Measurements from ENCODE around the gene E2F6.

The E2F6 gene

DNA sequence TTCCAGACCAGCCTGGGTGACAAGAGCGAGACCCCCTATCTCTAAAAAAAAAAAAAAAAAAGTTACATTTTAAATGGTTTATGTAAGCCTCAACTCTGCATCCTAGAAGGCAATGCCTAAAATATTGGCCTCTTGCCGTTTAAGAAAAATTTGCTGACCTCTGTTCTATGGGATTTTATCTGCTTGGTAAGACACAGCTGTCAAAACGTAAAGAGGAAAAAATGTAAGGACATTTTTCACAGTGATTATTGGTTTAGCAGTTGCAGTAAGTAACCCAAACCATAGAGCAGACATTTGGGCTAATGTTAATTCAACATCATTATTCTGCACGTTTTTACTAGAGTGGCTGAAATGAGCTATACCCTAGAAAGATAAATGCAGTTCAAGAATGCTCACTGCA lies 14.4 kb upstream of the E2F6 start:
- Histone ChIP-seq H3K36me3 (ENCODE audit: control insufficient read depth in 2 of 2, insufficient read depth in 2 of 2, low read length in 2 of 2) (no peaks in the 10 kb centered on the region), H3K9ac (ENCODE audit: low read length in 2 of 2) (no peak overlapping the region), H3K27me3 (ENCODE audit: control insufficient read depth in 1 of 2, insufficient read depth in 2 of 2, low read length in 2 of 2) (peaks cover 14 to 26% of the 10 kb centered on the region in 2 donors), H3K4me1 (ENCODE audit: control insufficient read depth, insufficient read depth, low read length) (peaks cover 11% of the 10 kb centered on the region), H3K4me3 (ENCODE audit: low read length in 2 of 2) (no peak overlapping the region), H3K27ac (ENCODE audit: low read length) (no peak overlapping the region), H3K9me3 (ENCODE audit: control insufficient read depth in 2 of 2, low read length in 2 of 2) (no peaks in the 10 kb centered on the region)

DNA sequence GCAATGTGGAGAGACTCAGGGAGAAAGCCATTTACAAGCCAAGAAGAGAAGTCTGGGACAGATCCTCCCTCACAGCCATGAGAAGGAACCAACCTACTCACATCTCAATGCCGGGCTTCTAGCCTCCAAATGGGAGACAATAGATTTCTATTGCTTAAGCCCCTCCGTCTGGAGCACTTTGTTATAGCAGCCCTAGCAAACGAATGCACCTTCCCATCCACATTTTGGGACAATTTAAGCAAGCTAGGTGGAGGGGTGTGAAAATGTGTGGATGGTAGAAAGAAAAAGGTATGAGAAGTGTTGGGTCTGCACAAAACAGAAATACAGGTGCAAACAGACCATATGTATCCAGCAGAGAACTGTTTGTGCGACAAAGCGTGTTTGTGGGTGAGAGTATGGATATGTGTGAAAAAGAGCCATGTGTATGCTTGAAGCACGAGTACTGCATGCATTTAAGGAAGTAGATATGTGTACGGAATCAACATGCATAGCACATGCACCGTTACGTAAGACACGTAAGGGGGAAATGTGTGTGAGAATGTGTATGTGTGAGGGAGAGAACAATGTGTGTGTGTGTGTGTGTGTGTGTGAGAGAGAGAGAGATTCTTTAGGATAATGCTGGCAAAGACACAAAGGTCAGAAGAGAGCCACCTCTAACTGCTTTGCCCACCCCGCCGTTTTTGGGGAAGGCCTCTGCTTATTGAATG lies 13.1 kb upstream of the E2F6 start:
- no peaks in the 10 kb centered on the region for H3K36me3 ChIP-seq (ENCODE audit: control insufficient read depth in 2 of 2, insufficient read depth in 2 of 2, low read length in 2 of 2)
- peaks cover 11% of the 10 kb centered on the region for H3K4me1 ChIP-seq (ENCODE audit: control insufficient read depth, insufficient read depth, low read length)
- no peak overlapping the region for H3K4me3 ChIP-seq (ENCODE audit: low read length in 2 of 2)
- H3K27ac ChIP-seq (ENCODE audit: low read length): no peak overlapping the region
- H3K27me3 ChIP-seq (ENCODE audit: control insufficient read depth in 1 of 2, insufficient read depth in 2 of 2, low read length in 2 of 2): peaks cover 7 to 20% of the 10 kb centered on the region in 2 donors
- H3K9ac ChIP-seq (ENCODE audit: low read length in 2 of 2): no peak overlapping the region
- H3K9me3 ChIP-seq (ENCODE audit: control insufficient read depth in 2 of 2, low read length in 2 of 2): no peaks in the 10 kb centered on the region

DNA sequence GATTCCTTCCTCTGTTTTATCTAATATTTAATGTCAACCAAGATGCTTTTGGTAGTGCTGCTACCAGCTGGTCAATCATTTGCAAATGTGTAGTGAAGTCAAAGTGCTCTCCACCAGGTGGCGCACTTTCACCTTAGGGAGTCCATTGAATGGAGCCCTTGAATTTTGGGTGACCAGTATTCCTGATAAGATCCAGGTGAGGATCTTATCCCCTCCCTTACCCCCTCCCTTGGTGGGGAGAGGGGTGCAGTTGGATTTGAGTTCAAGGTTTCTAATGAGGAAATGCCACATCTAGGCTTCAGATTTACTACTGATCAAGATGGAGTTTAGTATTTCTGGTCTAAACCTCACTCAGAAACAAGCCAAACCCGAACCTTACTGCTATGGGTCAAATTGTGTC lies 12.0 kb upstream of the E2F6 start:
- Histone ChIP-seq H3K27me3 (ENCODE audit: control insufficient read depth in 1 of 2, insufficient read depth in 2 of 2, low read length in 2 of 2) (peaks cover 4 to 14% of the 10 kb centered on the region in 2 donors), H3K4me3 (ENCODE audit: low read length in 2 of 2) (no peak overlapping the region), H3K9me3 (ENCODE audit: control insufficient read depth in 2 of 2, low read length in 2 of 2) (no peaks in the 10 kb centered on the region), H3K4me1 (ENCODE audit: control insufficient read depth, insufficient read depth, low read length) (peaks cover 6% of the 10 kb centered on the region), H3K9ac (ENCODE audit: low read length in 2 of 2) (no peak overlapping the region), H3K27ac (ENCODE audit: low read length) (no peak overlapping the region), H3K36me3 (ENCODE audit: control insufficient read depth in 2 of 2, insufficient read depth in 2 of 2, low read length in 2 of 2) (no peaks in the 10 kb centered on the region)

DNA sequence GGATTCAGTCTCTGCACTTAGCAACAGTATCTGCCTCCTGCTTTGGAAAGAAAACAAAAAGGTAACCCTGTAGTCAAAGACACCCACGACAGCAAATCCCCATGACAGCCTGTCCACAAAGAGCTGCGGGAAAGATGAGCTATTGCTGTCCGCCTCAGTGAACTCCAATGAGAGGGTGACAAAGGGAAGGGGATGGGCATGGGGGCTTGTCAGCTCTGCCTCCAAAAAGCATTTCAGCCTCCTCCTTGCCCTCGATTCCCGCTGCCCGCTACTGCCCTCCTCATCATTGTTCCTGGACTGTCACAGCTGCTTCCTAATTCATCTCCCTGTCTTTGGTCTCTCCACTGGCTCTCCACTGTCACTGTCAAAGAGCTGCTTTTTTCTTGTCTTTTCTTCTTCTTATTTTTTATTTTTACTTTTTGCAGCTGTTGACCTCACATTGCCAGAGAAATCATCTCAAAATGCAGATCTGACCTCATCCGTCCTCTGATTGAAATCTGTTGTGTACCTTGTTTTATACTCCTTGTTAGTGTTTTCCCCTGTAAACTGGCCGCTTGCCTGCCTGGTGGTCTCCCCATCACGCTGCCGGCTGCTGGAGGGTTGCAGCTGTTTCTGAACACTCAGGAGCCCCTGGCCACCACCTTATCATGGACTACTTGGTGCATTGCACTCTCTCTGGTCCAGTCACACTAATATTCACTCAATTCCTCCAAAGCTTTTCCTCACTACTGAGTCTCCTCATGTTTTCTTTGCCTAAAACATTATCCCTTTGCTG lies 7.9 kb upstream of the E2F6 start:
- H3K4me3 ChIP-seq (ENCODE audit: low read length in 2 of 2): no peak overlapping the region
- peaks cover 0 to 4% of the 10 kb centered on the region in 2 donors for H3K27me3 ChIP-seq (ENCODE audit: control insufficient read depth in 1 of 2, insufficient read depth in 2 of 2, low read length in 2 of 2)
- H3K36me3 ChIP-seq (ENCODE audit: control insufficient read depth in 2 of 2, insufficient read depth in 2 of 2, low read length in 2 of 2): no peaks in the 10 kb centered on the region
- peaks cover 3% of the 10 kb centered on the region for H3K4me1 ChIP-seq (ENCODE audit: control insufficient read depth, insufficient read depth, low read length)
- no peaks in the 10 kb centered on the region for H3K9me3 ChIP-seq (ENCODE audit: control insufficient read depth in 2 of 2, low read length in 2 of 2)
- H3K27ac ChIP-seq (ENCODE audit: low read length): no peak overlapping the region
- H3K9ac ChIP-seq (ENCODE audit: low read length in 2 of 2): no peak overlapping the region

DNA sequence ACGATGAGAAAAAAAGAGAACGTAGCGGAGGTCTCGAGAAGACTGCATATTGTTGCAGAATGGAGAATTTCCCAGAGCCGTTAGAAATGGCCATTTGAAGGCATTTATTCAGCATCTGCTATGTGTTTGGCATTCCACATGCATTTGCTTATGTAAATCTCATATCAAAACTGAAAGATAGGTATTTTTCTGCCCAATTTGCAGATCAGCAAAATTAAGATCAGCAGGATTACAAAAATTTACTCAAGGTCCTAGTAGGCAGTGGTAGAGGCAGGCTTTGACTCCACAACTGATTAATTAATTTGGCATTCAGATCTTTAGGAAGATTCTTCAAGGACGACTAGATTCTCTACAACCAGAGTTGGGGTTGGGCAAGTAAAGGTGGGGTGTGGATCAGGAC lies 1.8 kb upstream of the E2F6 start:
- no peak overlapping the region for H3K9ac ChIP-seq (ENCODE audit: low read length in 2 of 2)
- no peak overlapping the region for H3K4me3 ChIP-seq (ENCODE audit: low read length in 2 of 2)
- no peaks in the 10 kb centered on the region for H3K27me3 ChIP-seq (ENCODE audit: control insufficient read depth in 1 of 2, insufficient read depth in 2 of 2, low read length in 2 of 2)
- peaks cover 0 to 3% of the 10 kb centered on the region in 2 donors for H3K36me3 ChIP-seq (ENCODE audit: control insufficient read depth in 2 of 2, insufficient read depth in 2 of 2, low read length in 2 of 2)
- no peaks in the 10 kb centered on the region for H3K9me3 ChIP-seq (ENCODE audit: control insufficient read depth in 2 of 2, low read length in 2 of 2)
- H3K27ac ChIP-seq (ENCODE audit: low read length): no peak overlapping the region
- peaks cover 9% of the 10 kb centered on the region for H3K4me1 ChIP-seq (ENCODE audit: control insufficient read depth, insufficient read depth, low read length)

DNA sequence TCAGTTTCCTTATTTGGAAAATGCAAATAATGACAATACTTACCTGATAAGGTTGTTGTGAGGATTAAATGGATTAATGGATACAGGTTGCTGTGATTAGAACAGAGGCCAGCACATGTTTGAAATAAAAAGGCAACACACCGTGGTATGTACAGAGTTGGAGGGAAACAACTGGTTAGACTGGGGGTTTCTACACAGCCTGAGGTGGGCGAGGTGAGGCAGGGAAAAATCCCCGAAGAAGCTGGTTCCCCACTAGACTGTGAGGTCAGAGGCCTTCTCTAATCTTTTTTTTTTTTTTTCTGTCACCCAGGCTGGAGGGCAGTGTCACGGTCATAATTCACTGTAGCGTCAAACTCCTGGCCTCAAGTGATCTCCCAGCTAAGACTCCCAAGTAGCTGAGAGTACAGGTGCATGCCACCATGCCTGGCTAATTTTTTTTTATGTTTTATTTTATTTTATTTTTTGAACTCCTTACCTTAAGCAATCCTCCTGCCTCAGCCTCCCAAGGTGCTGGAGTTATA lies 1.2 kb upstream of the E2F6 start:
- no peaks in the 10 kb centered on the region for H3K9me3 ChIP-seq (ENCODE audit: control insufficient read depth in 2 of 2, low read length in 2 of 2)
- no peak overlapping the region for H3K4me3 ChIP-seq (ENCODE audit: low read length in 2 of 2)
- no peak overlapping the region for H3K9ac ChIP-seq (ENCODE audit: low read length in 2 of 2)
- peaks cover 13% of the 10 kb centered on the region for H3K4me1 ChIP-seq (ENCODE audit: control insufficient read depth, insufficient read depth, low read length)
- H3K36me3 ChIP-seq (ENCODE audit: control insufficient read depth in 2 of 2, insufficient read depth in 2 of 2, low read length in 2 of 2): peaks cover 0 to 3% of the 10 kb centered on the region in 2 donors
- H3K27ac ChIP-seq (ENCODE audit: low read length): no peak overlapping the region
- no peaks in the 10 kb centered on the region for H3K27me3 ChIP-seq (ENCODE audit: control insufficient read depth in 1 of 2, insufficient read depth in 2 of 2, low read length in 2 of 2)

DNA sequence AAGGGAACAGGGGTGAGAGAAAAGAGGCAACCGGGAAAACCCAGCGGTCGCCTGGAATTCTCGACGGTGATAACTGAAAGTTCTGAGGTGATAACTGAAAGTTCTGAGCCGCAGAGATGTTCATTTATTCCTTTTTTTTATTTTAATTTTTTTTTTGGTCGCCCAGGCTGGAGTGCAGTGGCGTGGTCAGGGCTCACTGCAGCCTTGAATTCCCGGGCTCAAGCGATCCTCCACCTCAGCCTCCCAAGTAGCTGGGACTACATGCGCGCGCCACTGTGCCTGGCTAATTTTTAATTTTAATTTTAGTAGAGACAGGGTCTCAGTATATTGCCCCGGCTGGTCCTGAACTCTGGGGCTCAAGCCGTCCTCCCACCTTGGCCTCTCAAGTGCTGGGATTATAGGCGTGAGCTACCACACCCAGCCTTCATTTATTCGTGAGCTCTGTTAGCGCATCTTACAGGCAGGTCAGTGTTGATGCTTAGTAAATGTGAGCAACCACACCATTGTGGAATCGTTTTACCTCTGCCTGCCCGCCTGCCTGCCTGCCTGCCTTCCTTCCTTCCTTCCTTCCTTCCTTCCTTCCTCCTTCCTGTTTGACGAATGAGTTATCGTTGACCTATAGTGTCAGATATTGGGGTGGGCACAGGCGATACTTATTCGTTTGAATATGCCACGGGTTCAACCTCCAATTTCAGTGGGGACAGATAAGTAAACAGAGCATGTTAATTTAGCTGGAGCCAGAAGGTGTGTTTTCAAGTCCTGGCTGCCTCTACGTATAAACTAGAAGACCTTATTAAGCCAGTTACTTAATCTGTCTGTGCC lies 557 bp upstream of the E2F6 start:
- Histone ChIP-seq H3K36me3 (ENCODE audit: control insufficient read depth in 2 of 2, insufficient read depth in 2 of 2, low read length in 2 of 2) (peaks cover 0 to 3% of the 10 kb centered on the region in 2 donors), H3K27ac (ENCODE audit: low read length) (no peak overlapping the region), H3K9ac (ENCODE audit: low read length in 2 of 2) (peak overlapping the region; percentile 2 to 30)

DNA sequence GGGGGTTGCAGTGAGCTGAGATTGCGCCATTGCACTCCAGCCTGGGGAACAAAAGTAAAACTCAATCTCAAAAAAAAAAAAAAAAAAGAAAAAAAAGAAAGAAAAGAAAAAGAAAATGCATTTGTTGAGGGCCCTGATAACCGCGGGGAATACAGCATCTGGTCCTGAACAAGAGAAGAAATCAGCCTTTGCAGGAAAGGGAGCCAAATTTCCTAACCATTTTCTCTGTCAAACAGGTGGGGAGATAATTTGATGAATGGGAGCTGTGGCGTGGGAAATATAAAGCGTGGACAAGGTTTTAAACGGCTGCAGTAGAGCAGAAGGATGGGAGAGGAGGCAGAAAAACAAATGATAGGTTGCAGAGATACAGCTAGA lies 864 bp downstream of the E2F6 start:
- Histone ChIP-seq H3K4me1 (ENCODE audit: control insufficient read depth, insufficient read depth, low read length) (peaks cover 13% of the 10 kb centered on the region), H3K27ac (ENCODE audit: low read length) (peak overlapping the region; percentile 82), H3K9me3 (ENCODE audit: control insufficient read depth in 2 of 2, low read length in 2 of 2) (no peaks in the 10 kb centered on the region), H3K36me3 (ENCODE audit: control insufficient read depth in 2 of 2, insufficient read depth in 2 of 2, low read length in 2 of 2) (peaks cover 2 to 3% of the 10 kb centered on the region in 2 donors), H3K27me3 (ENCODE audit: control insufficient read depth in 1 of 2, insufficient read depth in 2 of 2, low read length in 2 of 2) (no peaks in the 10 kb centered on the region), H3K9ac (ENCODE audit: low read length in 2 of 2) (peak overlapping the region; percentile 2 to 55), H3K4me3 (ENCODE audit: low read length in 2 of 2) (peak overlapping the region; percentile 47 to 72)

More for the DNA sequence above, 557 bp upstream of the E2F6 start:
- Histone ChIP-seq H3K4me3 (ENCODE audit: low read length in 2 of 2) (peak overlapping the region; percentile 47 to 72), H3K4me1 (ENCODE audit: control insufficient read depth, insufficient read depth, low read length) (peaks cover 13% of the 10 kb centered on the region), H3K9me3 (ENCODE audit: control insufficient read depth in 2 of 2, low read length in 2 of 2) (no peaks in the 10 kb centered on the region), H3K27me3 (ENCODE audit: control insufficient read depth in 1 of 2, insufficient read depth in 2 of 2, low read length in 2 of 2) (no peaks in the 10 kb centered on the region)

DNA sequence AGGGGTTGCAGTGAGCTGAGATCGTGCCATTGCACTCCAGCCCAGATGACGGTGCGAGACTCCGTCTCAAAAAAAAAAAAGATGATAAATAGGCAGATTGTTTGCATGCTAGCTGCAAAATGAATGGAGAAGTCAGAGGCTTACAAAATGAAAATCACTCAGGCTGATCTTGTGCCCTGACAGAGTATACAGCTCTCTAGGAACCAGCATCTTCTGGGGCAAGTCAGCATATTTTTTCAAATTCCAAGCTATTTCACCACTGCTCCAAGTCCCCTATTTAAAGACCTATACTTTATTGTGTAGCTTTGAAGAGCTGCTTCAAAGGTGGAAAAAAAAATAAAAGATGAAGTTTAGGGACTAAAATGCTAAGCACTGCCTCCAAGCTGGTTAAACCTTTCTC lies 6.1 kb downstream of the E2F6 start:
- Histone ChIP-seq H3K27me3 (ENCODE audit: control insufficient read depth in 1 of 2, insufficient read depth in 2 of 2, low read length in 2 of 2) (no peaks in the 10 kb centered on the region), H3K4me3 (ENCODE audit: low read length in 2 of 2) (no peak overlapping the region), H3K9me3 (ENCODE audit: control insufficient read depth in 2 of 2, low read length in 2 of 2) (no peaks in the 10 kb centered on the region), H3K36me3 (ENCODE audit: control insufficient read depth in 2 of 2, insufficient read depth in 2 of 2, low read length in 2 of 2) (peaks cover 9% of the 10 kb centered on the region in 2 donors), H3K9ac (ENCODE audit: low read length in 2 of 2) (no peak overlapping the region), H3K27ac (ENCODE audit: low read length) (no peak overlapping the region), H3K4me1 (ENCODE audit: control insufficient read depth, insufficient read depth, low read length) (peaks cover 13% of the 10 kb centered on the region)

DNA sequence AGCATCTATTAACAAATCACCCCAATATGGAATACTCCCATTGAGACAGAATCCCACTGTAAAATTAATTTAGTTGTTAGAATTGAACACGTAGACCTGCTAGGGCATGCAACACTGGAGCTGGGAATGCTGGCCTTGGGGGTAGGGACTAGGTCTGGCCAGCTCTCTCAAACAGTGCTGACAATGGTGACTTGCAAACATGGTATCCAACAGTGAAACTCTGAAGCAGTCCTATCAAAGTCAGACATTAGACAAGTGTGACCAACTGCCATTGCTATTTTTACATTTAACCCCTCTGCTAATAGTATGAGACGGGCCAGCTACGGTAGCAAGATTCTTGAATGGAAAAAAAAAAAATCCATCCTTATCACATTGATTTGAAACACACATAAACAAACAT lies 7.2 kb downstream of the E2F6 start:
- peaks cover 11% of the 10 kb centered on the region in 2 donors for H3K36me3 ChIP-seq (ENCODE audit: control insufficient read depth in 2 of 2, insufficient read depth in 2 of 2, low read length in 2 of 2)
- no peak overlapping the region for H3K4me3 ChIP-seq (ENCODE audit: low read length in 2 of 2)
- no peaks in the 10 kb centered on the region for H3K9me3 ChIP-seq (ENCODE audit: control insufficient read depth in 2 of 2, low read length in 2 of 2)
- H3K27ac ChIP-seq (ENCODE audit: low read length): no peak overlapping the region
- no peaks in the 10 kb centered on the region for H3K27me3 ChIP-seq (ENCODE audit: control insufficient read depth in 1 of 2, insufficient read depth in 2 of 2, low read length in 2 of 2)
- peaks cover 7% of the 10 kb centered on the region for H3K4me1 ChIP-seq (ENCODE audit: control insufficient read depth, insufficient read depth, low read length)
- no peak overlapping the region for H3K9ac ChIP-seq (ENCODE audit: low read length in 2 of 2)

Measured in stomach smooth muscle (tissue), 2 donors.